HG03139 (cell line): Measurements from ENCODE around the gene MSANTD2.
A peak's percentile ranks its signal among the peaks of the same experiment; 100 is the strongest.

Experiments
- ATAC-seq: cut with Tn5 transposase; IDR thresholded peaks from one replicate; pipeline ENCODE4 v1.9.1; 2021; ENCODE audit not compliant: unreplicated experiment

MSANTD2 gene

GRCh38 chr11:124800226-124800929 is at the start of gene MSANTD2:
Gene MSANTD2, minus strand, starts transcription at chr11:124800406. Its CDS starts 26 bp downstream, at chr11:124800380.
- ATAC-seq: peak; percentile 83

- no peak for ATAC-seq
Observed at GRCh38 chr11:124846070-124846673, 46.0 kb upstream of the MSANTD2 start.

GRCh38 chr11:124844664-124845079 is 44.5 kb upstream of the MSANTD2 start:
- no peak for ATAC-seq

GRCh38 chr11:124843616-124843910 is 43.4 kb upstream of the MSANTD2 start:
- no peak for ATAC-seq

- ATAC-seq: no peak
Observed at GRCh38 chr11:124842305-124842704, 42.1 kb upstream of the MSANTD2 start.

GRCh38 chr11:124841840-124842239 is 41.6 kb upstream of the MSANTD2 start:
- ATAC-seq: no peak

- ATAC-seq: no peak
Observed at GRCh38 chr11:124841201-124841600, 41.0 kb upstream of the MSANTD2 start.

- ATAC-seq: no peak
Observed at GRCh38 chr11:124840666-124841065, 40.5 kb upstream of the MSANTD2 start.

GRCh38 chr11:124839972-124840621 is 39.9 kb upstream of the MSANTD2 start:
- no peak for ATAC-seq

- ATAC-seq: no peak
Observed at GRCh38 chr11:124839128-124839971, 39.1 kb upstream of the MSANTD2 start.

GRCh38 chr11:124838805-124839127 is 38.6 kb upstream of the MSANTD2 start:
- ATAC-seq: no peak

GRCh38 chr11:124837491-124837856 is 37.3 kb upstream of the MSANTD2 start:
- peak; percentile 39 for ATAC-seq

GRCh38 chr11:124835918-124836317 is 35.7 kb upstream of the MSANTD2 start:
- ATAC-seq: no peak

- no peak for ATAC-seq
Observed at GRCh38 chr11:124834526-124835180, 34.4 kb upstream of the MSANTD2 start.

- ATAC-seq: no peak
Observed at GRCh38 chr11:124832571-124832970, 32.4 kb upstream of the MSANTD2 start.

GRCh38 chr11:124831897-124832296 is 31.7 kb upstream of the MSANTD2 start:
- ATAC-seq: no peak

- ATAC-seq: no peak
Observed at GRCh38 chr11:124830749-124831148, 30.5 kb upstream of the MSANTD2 start.

- ATAC-seq: no peak
Observed at GRCh38 chr11:124829986-124830385, 29.8 kb upstream of the MSANTD2 start.

- no peak for ATAC-seq
Observed at GRCh38 chr11:124825876-124826275, 25.7 kb upstream of the MSANTD2 start.

GRCh38 chr11:124823512-124824376 is 23.5 kb upstream of the MSANTD2 start:
- no peak for ATAC-seq
